ENCODE measurements around the gene YY1AP1.
"Not testable (repeated sequence)": the region's sequence is repeated elsewhere in the genome, so short reads cannot be mapped to it uniquely, and the experiment has no call there.

YY1AP1 gene

GRCh38 chr1:155694167-155694566 is 5.6 kb upstream of the YY1AP1 start:
- no peak for DNase-seq

DNA sequence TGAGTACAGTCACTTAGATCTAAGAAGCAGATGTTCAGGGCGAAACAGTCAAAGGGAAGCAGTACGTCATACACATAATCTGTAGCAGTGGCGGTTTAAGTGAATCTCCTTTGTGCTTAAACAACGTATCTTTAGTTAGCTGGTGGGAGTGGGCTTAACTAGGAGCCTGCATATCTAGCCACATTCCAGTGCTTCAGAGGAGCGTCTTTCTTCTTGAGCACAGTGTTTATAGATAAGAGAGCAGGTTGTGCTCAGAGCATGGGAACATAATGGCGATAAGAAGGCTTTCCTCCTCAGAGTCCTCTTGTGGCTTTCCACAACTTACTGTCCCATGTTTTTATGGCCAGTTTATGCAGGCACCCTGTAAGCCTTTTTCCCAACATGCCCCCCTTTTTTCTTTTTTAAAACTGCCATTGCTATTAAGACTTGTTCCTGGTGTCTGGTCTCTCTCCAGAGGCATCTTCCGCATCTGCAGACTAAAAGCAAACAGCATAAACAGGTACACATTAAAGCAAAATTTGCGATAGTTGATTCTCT is 3.5 kb upstream of the YY1AP1 start:
- no peak for DNase-seq

DNA sequence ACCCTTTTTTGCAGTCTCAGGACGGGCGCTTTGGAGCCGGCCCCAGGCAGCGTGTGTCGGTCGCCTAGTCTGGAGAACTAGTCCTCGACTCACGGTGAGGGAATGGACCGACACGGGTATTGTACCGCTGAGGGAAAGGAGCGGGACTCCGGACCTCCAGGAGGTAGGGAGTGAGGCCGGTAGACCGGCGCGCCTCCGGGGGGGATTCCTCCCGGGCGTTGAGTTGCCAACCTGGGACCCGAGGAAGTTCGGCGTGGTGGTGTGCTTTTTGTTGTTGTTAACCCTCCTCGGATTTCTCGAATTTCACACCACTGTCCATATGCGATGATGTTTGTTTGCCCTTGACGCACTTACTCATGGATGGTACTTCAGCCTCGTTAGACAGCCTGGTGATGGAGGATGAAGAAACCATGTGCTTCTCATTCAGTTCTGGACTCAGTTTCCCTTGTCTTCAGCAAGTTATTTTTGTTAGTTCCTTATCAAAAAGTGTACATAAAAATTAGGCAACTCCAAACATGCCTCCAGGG is 570 bp upstream of the YY1AP1 start, which contains the start of gene DAP3:
Gene DAP3 (plus strand): TSS at position 11 of the 527 bp plus-strand sequence. CDS start 20,689 bp downstream, outside the sequence.
- not testable (repeated sequence) for DNase-seq

- DNase-seq: not testable (repeated sequence)
Observed at GRCh38 chr1:155687705-155688323, 760 bp downstream of the YY1AP1 start.

DNA sequence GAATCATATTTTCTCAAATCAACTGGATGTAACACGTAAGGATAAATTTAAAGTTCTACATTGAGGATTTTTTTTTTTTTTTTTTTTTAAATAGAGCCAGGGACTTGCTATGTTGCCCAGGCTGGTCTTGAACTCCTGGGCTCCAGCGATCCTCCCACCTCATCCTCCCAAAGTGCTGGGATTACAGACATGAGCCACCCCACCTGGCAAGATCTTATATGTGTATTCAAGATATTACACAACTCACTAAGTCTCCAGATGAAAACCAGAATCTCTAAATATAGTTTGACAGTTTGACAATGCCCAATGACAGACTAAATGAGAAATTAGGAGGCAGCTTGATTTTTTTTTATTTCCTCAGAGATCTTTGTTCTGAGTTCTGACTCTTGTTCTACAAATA is 6.8 kb downstream of the YY1AP1 start:
- DNase-seq: no peak

DNA sequence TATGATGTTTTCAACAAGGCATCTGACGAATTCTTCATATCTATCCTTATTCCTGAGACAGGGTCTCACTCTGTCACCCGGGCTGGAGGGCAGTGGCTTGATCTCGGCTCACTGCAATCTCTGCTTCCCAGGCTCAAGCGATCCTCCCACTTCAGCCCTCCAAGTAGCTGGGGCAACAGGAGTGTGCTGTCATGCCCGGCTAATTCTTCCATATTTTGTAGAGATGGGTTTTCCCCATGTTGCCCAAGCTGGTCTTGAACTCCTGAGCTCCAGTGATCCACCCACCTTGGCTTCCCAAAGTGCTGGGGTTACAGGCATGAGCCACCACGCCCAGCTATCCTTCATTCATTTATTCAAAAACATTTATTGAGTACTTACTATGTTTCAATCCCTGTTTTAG is 8.0 kb downstream of the YY1AP1 start:
- no peak for DNase-seq

DNA sequence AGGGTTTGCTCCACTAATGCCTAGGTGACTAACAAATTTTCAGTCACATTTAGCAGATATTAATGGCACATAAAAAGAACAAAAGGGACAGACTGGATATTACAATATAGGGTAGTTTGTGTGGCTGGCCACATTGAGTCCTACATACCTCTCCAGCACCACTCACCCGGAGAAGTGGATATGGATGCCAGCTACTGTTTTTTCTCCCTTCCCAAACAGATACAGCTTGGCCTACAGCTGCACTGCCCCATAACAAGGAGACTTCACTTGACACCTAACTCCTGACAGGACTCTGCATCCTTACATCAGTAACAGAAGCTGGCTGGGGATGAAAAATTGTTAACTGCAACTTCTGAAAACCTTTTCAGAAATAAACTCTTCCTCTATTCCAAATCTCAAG is 9.6 kb downstream of the YY1AP1 start:
- not testable (repeated sequence) for DNase-seq

DNA sequence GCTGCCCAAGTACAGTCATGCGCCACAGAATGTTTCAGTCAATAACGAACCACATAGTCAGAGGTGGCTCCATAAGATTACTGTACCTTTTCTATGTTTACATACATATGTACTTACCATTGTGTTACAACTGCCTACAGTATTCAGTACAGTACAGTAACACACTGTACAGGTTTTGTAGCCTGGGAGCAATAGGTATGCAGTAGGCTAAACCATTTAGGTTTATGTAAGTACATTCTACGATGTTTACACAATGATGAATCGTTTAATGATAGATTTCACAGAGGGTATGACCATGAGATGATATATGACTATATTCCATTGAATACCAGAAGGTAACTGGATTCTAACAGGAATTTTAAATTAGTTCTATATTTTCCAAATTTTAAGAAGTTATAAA is 10.5 kb downstream of the YY1AP1 start:
- no peak for DNase-seq

GRCh38 chr1:155673003-155673402 is 15.6 kb downstream of the YY1AP1 start:
- no peak for DNase-seq

- no peak for DNase-seq
Observed at GRCh38 chr1:155671750-155672149, 16.8 kb downstream of the YY1AP1 start.

- no peak for DNase-seq
Observed at GRCh38 chr1:155669233-155670162, 19.1 kb downstream of the YY1AP1 start.

DNA sequence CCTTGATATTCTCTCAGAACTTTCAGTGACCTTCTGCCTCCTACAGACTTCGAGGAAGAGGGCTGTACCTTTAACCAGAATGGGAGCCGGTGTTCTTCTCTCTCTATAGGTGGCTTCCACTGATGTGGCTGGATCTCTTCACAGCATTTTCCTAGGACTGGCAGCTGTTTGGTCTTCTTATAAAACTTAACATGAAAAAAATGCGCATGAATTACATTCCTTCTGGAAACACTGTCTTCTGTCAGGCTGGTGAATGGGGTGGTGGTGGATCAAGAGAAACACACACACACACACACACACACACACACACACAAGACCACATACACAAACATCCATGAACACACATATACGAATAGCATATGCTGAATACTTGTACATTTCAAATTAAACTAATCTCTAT is 27.3 kb downstream of the YY1AP1 start:
- not testable (repeated sequence) for DNase-seq

DNA sequence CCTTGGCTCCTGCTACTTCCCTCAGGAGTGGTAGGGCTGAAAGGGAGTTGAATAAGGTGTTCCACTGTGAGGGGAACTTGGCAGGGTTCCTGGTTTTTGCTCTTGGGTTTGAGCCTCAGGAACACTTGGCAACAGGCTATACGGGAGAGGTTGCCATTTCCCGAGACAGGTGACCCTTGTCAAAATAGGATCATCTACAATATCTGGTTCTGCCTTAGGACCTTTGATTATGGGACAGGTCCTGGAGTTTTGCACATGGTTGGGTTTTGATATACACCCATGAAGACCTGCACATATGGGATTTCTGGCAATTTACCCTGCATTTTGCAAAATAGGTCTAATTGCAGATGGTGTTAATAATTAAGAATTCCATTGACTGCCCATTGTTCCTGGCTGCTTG is 31.1 kb downstream of the YY1AP1 start:
- no peak for DNase-seq

- no peak for DNase-seq
Observed at GRCh38 chr1:155652951-155653350, 35.6 kb downstream of the YY1AP1 start.

DNA sequence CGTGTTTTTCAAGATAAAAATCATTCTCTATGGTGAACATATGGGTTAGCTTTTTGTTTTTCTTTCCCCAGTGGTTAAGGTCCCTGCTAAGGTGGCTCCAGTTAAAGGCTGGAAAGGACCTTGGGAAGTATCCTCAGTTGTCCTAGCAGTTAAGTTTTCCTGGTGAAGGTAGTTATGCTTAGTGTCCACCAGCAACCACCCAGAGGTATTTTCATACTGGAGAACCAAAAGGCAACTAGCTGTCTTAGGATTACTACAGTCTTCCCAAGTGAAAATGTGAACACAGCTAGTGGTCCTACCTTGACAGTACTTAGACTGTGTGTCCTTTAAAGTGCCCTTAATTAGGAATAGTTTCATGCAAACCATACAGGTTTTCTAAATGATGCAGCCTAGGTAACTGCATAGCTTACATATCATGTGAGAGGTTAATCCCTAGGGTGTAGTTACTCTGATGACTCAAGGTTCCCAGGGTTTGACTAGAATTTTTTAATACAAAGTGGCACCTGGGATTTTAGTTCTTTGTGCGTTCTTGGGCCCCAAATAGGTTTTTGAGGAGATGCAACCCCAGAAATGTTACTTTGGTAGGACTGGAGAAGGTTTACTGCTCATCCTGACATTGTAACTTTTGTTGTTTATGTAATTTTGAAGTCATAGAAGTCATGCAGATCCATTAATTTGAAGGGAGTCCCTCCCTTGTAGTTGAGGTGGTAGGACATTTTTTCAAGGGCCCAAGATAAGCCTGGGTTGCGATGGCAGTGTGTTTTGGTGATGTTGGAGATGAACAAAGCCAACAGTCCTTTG is 36.5 kb downstream of the YY1AP1 start:
- DNase-seq: no peak

DNA sequence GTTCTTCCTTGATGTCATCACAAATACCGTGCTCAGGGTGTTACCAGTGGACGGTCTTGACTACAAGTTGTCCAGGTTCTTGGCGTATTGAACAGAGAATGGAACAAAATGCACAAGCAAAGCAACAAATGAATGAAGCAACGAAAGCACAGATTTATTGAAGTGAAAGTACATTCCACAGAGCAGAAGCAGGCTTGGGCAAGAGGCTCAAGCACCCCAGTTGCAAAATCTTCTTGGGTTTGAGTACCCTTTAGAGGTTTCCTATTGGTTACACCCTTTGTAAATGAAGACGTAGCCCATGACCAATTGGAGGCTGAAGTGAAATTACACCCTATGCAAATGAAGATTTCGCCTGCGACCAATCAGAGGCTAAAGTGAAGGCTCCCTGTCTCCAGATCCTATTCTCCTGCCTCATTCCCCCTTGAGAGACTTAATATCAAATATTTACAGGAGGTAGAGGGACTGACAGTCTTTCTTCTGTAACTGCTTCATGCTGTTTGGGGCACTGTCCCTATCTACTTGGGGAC is 38.3 kb downstream of the YY1AP1 start:
- no peak for DNase-seq

- no peak for DNase-seq
Observed at GRCh38 chr1:155649676-155650075, 38.9 kb downstream of the YY1AP1 start.

DNA sequence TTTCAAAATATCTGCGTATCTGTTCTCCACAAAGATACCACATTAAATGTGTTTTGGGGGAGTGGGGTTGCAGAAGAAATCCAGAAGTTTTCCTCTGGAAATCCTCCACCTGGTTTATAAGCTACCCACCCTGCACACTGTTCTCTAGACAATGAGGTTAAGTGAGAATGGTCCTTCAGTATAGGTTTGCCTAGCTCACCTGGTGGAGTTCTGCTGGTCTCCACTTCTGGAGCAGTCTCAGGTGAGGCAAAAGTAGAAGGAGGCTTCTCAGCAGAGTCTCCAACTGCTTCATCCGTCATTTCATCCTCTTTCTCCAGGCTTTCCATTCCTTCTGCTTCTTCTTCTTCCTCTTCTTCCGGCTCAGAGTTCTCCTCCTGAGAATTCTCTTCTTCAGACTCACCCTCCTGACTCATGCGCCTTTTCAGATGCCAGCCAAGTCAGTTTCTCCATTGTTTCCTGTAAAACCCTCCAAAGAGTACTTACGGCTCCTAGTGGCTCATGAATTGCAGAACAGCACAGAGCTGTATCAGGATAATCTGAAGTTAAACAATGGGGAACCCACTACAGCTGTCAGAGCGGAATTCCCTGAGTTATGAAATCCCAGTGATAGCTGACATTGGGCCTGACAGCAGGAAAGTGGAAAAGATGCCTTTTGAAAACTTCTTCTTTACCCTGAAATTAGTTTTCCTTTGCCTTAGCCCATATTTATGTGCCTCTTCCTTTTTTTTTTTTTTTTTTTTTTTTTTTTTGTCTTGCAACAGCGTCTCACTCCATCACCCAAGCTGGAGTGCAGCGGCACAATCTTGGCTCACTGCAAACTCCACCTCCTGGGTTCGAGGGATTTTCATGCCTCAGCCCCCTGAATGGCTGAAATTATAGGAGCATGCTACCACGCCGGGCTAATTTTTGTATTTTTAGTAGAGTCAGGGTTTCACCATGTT is 40.1 kb downstream of the YY1AP1 start:
- DNase-seq: no peak

GRCh38 chr1:155646307-155646706 is 42.3 kb downstream of the YY1AP1 start:
- DNase-seq: no peak

DNA sequence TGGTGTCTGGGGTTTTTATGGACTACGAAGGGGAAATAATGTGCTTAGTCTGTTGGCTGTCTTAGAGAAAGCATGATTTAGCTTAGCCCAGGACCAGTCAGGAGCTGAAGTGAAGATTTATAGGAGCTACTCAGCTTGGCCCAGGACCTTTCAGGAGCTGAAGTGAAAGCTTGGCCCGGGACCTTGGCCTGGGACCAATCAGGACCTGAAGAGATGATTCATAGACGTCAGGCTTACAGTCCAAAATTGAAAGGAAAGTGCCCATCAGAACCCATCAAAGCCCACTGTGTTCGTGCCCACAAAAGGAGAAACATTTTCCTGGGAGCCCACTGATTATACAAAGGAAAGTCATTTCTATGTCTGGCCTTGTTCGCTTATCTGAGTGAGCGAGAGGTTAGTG is 42.9 kb downstream of the YY1AP1 start:
- DNase-seq: no peak

DNA sequence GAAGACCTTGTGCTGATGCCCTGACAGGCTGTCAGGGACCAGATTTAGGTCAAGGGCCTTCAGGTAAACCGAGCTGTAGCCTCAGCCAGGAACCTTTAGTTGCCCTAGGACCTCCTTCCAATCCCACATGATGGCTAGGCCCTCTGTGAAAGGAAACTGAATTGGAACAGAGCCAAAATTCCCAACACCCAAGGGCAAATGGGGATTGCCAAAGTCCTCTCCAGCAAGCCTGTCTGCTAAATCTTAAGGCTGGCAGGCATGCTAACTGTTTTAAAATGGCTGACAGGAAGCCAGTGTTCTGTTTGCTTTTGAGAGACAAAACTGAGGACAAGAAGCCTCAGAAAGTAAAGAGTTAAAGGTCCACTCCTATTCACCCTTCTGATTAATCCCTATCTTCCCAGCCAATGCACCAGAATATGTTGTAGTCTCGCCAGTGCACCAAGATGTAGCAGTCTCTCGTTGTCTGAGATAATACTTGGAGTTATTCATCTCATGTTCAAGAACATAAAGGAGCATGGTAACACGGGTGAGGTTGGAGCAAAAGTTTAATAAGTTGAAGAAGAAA is 43.5 kb downstream of the YY1AP1 start:
- DNase-seq: no peak
